D721Med (cell line): ENCODE measurements around the gene LCAT.

ENCODE experiments used
- DNase-seq: peaks from one replicate; pipeline ENCODE4 v3.0.0; 2011; ENCODE audit warnings: low spot score; ENCODE audit not compliant: insufficient read length
- FAIRE-seq: peaks from 2 replicates; lab custom pipeline; 2011; peaks lifted over from hg19 to GRCh38; lab: Jason Lieb, UNC
- TF ChIP-seq, protein P1 (sequence below): IDR thresholded peaks from 2 replicates; pipeline ENCODE4 v1.5.1; 2012; ENCODE audit warnings: mild to moderate bottlenecking, control low read depth; ENCODE audit not compliant: insufficient read depth; ENCODE audit errors: missing control alignments

LCAT gene

DNA sequence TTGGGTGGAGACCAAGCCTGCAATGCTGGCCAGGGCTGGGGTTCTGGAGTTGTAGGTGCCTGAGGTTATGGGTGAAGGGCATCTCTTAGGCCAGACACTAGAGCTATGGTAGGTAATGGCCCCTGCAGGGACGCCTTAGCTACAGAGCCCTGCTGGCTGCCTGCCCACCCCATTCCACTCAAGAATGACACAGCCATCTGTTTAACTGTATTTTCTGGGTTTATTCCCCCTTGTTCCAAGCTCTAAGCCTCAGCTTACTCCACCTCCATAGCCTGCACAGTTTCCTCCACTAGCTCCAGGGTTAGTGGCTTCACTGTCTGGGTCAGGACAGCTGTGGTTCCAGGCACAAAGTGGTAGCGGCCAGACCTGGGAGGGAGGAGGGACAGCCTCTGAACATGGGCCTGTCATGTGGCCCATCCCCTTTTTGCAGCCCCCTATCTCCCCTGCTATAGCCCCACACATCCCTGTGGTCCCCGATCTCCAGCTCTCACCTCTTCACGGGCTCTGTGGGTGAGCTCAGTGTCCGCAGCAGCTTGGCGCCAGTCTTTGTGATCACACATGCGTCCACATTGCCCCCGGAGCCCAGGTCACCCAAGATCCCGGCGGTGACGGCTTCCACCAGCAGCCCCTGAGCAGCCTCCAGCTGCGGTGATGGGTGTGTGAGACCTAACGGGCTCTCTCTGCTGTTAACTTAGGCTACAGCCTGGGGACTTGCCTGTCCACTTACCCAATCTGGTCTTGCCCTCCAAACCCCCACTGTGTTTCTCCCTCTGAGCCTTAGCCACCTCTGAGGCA, 9.4 kb downstream of the LCAT start:
- FAIRE-seq (no peak), DNase-seq (no peak)
- TF ChIP-seq, protein P1, sequence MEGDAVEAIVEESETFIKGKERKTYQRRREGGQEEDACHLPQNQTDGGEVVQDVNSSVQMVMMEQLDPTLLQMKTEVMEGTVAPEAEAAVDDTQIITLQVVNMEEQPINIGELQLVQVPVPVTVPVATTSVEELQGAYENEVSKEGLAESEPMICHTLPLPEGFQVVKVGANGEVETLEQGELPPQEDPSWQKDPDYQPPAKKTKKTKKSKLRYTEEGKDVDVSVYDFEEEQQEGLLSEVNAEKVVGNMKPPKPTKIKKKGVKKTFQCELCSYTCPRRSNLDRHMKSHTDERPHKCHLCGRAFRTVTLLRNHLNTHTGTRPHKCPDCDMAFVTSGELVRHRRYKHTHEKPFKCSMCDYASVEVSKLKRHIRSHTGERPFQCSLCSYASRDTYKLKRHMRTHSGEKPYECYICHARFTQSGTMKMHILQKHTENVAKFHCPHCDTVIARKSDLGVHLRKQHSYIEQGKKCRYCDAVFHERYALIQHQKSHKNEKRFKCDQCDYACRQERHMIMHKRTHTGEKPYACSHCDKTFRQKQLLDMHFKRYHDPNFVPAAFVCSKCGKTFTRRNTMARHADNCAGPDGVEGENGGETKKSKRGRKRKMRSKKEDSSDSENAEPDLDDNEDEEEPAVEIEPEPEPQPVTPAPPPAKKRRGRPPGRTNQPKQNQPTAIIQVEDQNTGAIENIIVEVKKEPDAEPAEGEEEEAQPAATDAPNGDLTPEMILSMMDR = no peak

GRCh38 chr16:67933805-67934204, 10.1 kb downstream of the LCAT start:
- TF ChIP-seq, protein P1 = no peak
- no peak for FAIRE-seq
- DNase-seq = no peak

DNA sequence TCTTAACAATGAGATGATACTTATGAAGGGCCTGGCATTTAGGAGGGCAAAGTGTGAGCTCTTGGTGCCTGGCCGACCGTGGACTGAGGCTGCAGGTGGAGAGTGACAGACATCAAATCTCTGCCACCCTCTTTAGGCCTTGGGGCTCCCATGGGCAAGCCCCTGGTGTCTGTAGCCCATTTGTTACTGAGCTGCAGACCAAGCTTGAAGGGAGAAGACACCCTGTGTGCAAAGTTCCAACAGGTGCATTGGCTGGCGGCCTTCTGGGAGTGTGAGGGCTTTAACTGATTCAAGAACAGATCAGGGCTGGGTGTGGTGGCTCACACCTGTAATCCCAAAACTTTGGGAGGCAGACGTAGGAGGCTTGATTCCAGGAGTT, 11.5 kb downstream of the LCAT start:
- TF ChIP-seq, protein P1 = no peak
- no peak for DNase-seq
- FAIRE-seq = no peak

GRCh38 chr16:67931712-67932461, 12.0 kb downstream of the LCAT start, which contains the start of gene CTRL:
TSS of gene CTRL (minus strand) at chr16:67931862. CDS start at chr16:67931852, 10 bp downstream.
- FAIRE-seq (no peak), DNase-seq (no peak)
- TF ChIP-seq, protein P1 = no peak

- FAIRE-seq = no peak
- TF ChIP-seq, protein P1 = no peak
- DNase-seq = no peak
Observed at GRCh38 chr16:67930678-67931211, 13.2 kb downstream of the LCAT start.

DNA sequence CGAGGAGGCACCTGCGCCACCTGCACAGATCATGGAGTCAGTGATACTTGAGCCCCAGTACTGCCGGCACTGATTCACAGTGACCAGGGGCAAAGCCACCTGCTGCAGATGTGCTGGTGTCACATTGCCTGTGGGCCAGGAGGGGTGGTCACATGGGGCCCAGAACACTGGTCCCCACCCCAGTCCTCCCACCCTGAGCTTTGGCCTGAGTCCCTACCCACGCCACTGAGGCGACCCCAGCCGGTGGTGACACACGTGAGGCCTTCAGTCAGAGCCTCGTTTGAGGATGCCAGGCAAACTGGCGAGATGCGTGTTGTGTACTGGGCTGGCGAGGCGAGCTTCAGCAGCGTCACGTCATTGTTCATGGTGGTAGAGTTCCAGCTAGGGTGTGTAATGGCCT, 13.7 kb downstream of the LCAT start:
- FAIRE-seq (no peak), DNase-seq (no peak)
- TF ChIP-seq, protein P1 = no peak
